Kidney epithelial cell (primary cell): ENCODE data around the gene DDX6. TPM values are rescaled to one million over a fixed set of nuclear protein-coding genes. Genes with fewer than 3 reads are reported as not detected.
"Not testable (repeated sequence)": the region's sequence is repeated elsewhere in the genome, so short reads cannot be mapped to it uniquely, and the experiment has no call there.

ENCODE experiments used
- DNase-seq: peaks from one replicate; pipeline ENCODE4 v3.0.0-alpha.2; 2010; ENCODE audit warnings: low read depth
- H3K27me3 ChIP-seq: 2 replicates; pipeline ENCODE4 v1.6.0; 2011; ENCODE audit warnings: low read length; ENCODE audit not compliant: control insufficient read depth, insufficient read depth
- H3K36me3 ChIP-seq: 2 replicates; pipeline ENCODE4 v1.5.1; 2011; ENCODE audit warnings: low read length; ENCODE audit not compliant: control insufficient read depth, insufficient read depth
- H3K4me3 ChIP-seq: 2 replicates; pipeline ENCODE4 v1.5.1; 2011; ENCODE audit warnings: low read depth, mild to moderate bottlenecking, control low read depth, low read length
- CTCF ChIP-seq: IDR thresholded peaks from 2 replicates; pipeline ENCODE4 v1.5.1; 2011; ENCODE audit warnings: mild to moderate bottlenecking, moderate library complexity, low read length, control low read depth, inconsistent platforms; ENCODE audit not compliant: insufficient read depth, poor library complexity, severe bottlenecking
- total RNA-seq: library from RNA; depleted of rRNA; stranded (reverse); fragments of >200 nt; gene quantifications from 2 replicates; pipeline ENCODE4 v1.2.3, GENCODE V29; 2015

Gene DDX6
- total RNA-seq, 1 donor from 2014 or later = 104 TPM

- no peak overlapping the region for H3K4me3 ChIP-seq
- H3K27me3 ChIP-seq = no peaks in the 10 kb centered on the region
- no peak for DNase-seq
- no peak for TF ChIP-seq CTCF
- H3K36me3 ChIP-seq = no peaks in the 10 kb centered on the region
Measured at GRCh38 chr11:118766035-118766434, 24.9 kb downstream of the DDX6 start.

GRCh38 chr11:118765095-118765691 lies 25.8 kb downstream of the DDX6 start:
- not testable (repeated sequence) for H3K36me3 ChIP-seq, H3K27me3 ChIP-seq, DNase-seq, H3K4me3 ChIP-seq

GRCh38 chr11:118763041-118763440 lies 27.9 kb downstream of the DDX6 start:
- no peaks in the 10 kb centered on the region for H3K27me3 ChIP-seq
- H3K36me3 ChIP-seq = no peaks in the 10 kb centered on the region
- TF ChIP-seq CTCF = no peak
- no peak for DNase-seq
- no peak overlapping the region for H3K4me3 ChIP-seq

GRCh38 chr11:118761981-118762380 lies 29.0 kb downstream of the DDX6 start:
- H3K36me3 ChIP-seq, DNase-seq, H3K27me3 ChIP-seq, H3K4me3 ChIP-seq: not testable (repeated sequence)

GRCh38 chr11:118757876-118758399 lies 33.0 kb downstream of the DDX6 start:
- no peak for DNase-seq
- no peaks in the 10 kb centered on the region for H3K27me3 ChIP-seq
- peaks cover 1% of the 10 kb centered on the region for H3K36me3 ChIP-seq
- H3K4me3 ChIP-seq = no peak overlapping the region
- no peak for TF ChIP-seq CTCF

GRCh38 chr11:118752654-118753053 lies 38.3 kb downstream of the DDX6 start:
- no peak for TF ChIP-seq CTCF
- no peak for DNase-seq
- Histone ChIP-seq H3K4me3 (no peak overlapping the region), H3K27me3 (no peaks in the 10 kb centered on the region), H3K36me3 (no peaks in the 10 kb centered on the region)

GRCh38 chr11:118749429-118749828 lies 41.5 kb downstream of the DDX6 start:
- Histone ChIP-seq H3K27me3 (no peaks in the 10 kb centered on the region), H3K4me3 (no peak overlapping the region), H3K36me3 (no peaks in the 10 kb centered on the region)
- no peak for TF ChIP-seq CTCF
- no peak for DNase-seq
